PFSK-1 (cell line): Measurements from ENCODE around the gene FTSJ1.

Experiments
- FOXP2 ChIP-seq: optimal IDR thresholded peaks from 2 replicates; pipeline ENCODE3; 2011; ENCODE audit warnings: borderline replicate concordance, control low read depth, inconsistent platforms; ENCODE audit not compliant: insufficient read depth; ENCODE audit errors: extremely low read length, extremely low read depth
- POLR2AphosphoS5 ChIP-seq: IDR thresholded peaks from 2 replicates; pipeline ENCODE4 v1.6.1; 2012; ENCODE audit warnings: low read depth, mild to moderate bottlenecking, control low read depth, low read length, moderate library complexity
- REST ChIP-seq, 2 experiments: IDR thresholded peaks; 2 replicates each; pipeline versions ENCODE4 v1.6.1 to v1.8.0; 2011 to 2012; ENCODE audit warnings: low read depth in 2 of 2, low read length in 2 of 2, control low read depth in 1 of 2, inconsistent platforms in 1 of 2, mild to moderate bottlenecking in 1 of 2, moderate library complexity in 1 of 2; ENCODE audit not compliant: insufficient read depth in 1 of 2
- SIN3A ChIP-seq: IDR thresholded peaks from 2 replicates; pipeline ENCODE4 v1.6.1; 2012; ENCODE audit warnings: mild to moderate bottlenecking, low read length, moderate library complexity, borderline replicate concordance; ENCODE audit not compliant: insufficient read depth
- TAF1 ChIP-seq: IDR thresholded peaks from 2 replicates; pipeline ENCODE4 v1.6.1; 2012; ENCODE audit warnings: low read length, control low read depth, borderline replicate concordance; ENCODE audit not compliant: insufficient read depth

Gene FTSJ1

GRCh38 chrX:48514126-48514806, 38.3 kb downstream of the FTSJ1 start:
- TF ChIP-seq POLR2AphosphoS5 = no peak
- TF ChIP-seq FOXP2 = no peak
- TF ChIP-seq TAF1 = no peak
- TF ChIP-seq SIN3A = no peak
- no peak for TF ChIP-seq REST (IDR thresholded peaks at IDR 0.05; ENCODE audit: insufficient read depth in 1 of 2, low read depth in 2 of 2, low read length in 2 of 2)

- TF ChIP-seq TAF1 = no peak
- TF ChIP-seq SIN3A = no peak
- no peak for TF ChIP-seq REST (IDR thresholded peaks at IDR 0.05; ENCODE audit: insufficient read depth in 1 of 2, low read depth in 2 of 2, low read length in 2 of 2)
- no peak for TF ChIP-seq POLR2AphosphoS5
- no peak for TF ChIP-seq FOXP2
These were observed 39.0 kb downstream of the FTSJ1 start for GRCh38 chrX:48514868-48515460.

- TF ChIP-seq POLR2AphosphoS5 (no peak), SIN3A (no peak), FOXP2 (no peak), TAF1 (no peak), REST (IDR thresholded peaks at IDR 0.05; ENCODE audit: insufficient read depth in 1 of 2, low read depth in 2 of 2, low read length in 2 of 2) (no peak)
These were observed 39.8 kb downstream of the FTSJ1 start for GRCh38 chrX:48515842-48516241.

GRCh38 chrX:48516285-48516684, 40.3 kb downstream of the FTSJ1 start:
- TF ChIP-seq TAF1 = no peak
- TF ChIP-seq REST (IDR thresholded peaks at IDR 0.05; ENCODE audit: insufficient read depth in 1 of 2, low read depth in 2 of 2, low read length in 2 of 2) = no peak
- TF ChIP-seq SIN3A = no peak
- TF ChIP-seq POLR2AphosphoS5 = no peak
- TF ChIP-seq FOXP2 = no peak
